ENCODE measurements around the gene VAX1.

VAX1 gene

DNA sequence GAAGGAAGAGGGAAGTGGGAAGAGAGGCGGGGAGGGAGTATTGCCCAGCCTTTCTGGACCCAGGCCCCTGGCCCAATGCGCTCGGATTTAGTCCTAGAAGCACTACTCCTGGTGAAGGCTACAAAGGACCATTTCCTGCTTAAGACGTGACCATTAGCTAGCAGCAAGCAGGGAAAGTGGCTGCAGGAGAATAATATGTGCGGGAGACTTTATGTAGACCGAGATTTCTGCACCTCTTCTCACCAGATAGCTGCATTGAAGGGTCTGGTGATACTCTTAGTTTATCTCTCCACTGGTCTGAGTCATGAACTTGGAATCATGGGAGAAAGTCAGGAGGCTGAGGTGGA is 3.1 kb downstream of the VAX1 start:
- Histone ChIP-seq H3K23ac (ENCODE audit: low read length) (no peak overlapping the region), H3K4me3 (ENCODE audit: low read length) (no peak overlapping the region), H4K5ac (ENCODE audit: low read length) (no peak overlapping the region), H3K4me1 (ENCODE audit: control insufficient read depth, low read depth, low read length) (peaks cover 8% of the 10 kb centered on the region), H3K36me3 (ENCODE audit: control insufficient read depth, insufficient read depth, low read length) (no peaks in the 10 kb centered on the region), H3K27me3 (ENCODE audit: insufficient read depth, low read length, poor library complexity) (peaks cover 54% of the 10 kb centered on the region), H3K79me2 (ENCODE audit: control insufficient read depth, insufficient read depth, low read length) (no peaks in the 10 kb centered on the region), H3K56ac (ENCODE audit: low read length) (peak overlapping the region; percentile 56), H3K79me1 (ENCODE audit: low read length) (no peaks in the 10 kb centered on the region), H3K4ac (ENCODE audit: low read depth, low read length) (no peak overlapping the region), H3K18ac (ENCODE audit: low read length) (no peak overlapping the region), H2BK5ac (ENCODE audit: low read length) (no peak overlapping the region), H2BK120ac (ENCODE audit: low read depth, low read length) (no peak overlapping the region), H2AK5ac (ENCODE audit: low read length) (no peak overlapping the region), H3K27ac (ENCODE audit: low read depth, low read length) (no peak overlapping the region), H4K8ac (ENCODE audit: low read depth, low read length) (no peak overlapping the region), H3K9ac (ENCODE audit: low read length) (no peak overlapping the region), H3K4me2 (ENCODE audit: low read length) (peak overlapping the region; percentile 78), H2BK15ac (replicated peaks; ENCODE audit: low read depth) (no peak overlapping the region)
- peak; percentile 55 for DNase-seq
- no CpG with 5 or more reads among the region's 6 CpGs for WGBS (ENCODE audit: extremely low coverage, insufficient coverage, low lambda C conversion rate)

DNA sequence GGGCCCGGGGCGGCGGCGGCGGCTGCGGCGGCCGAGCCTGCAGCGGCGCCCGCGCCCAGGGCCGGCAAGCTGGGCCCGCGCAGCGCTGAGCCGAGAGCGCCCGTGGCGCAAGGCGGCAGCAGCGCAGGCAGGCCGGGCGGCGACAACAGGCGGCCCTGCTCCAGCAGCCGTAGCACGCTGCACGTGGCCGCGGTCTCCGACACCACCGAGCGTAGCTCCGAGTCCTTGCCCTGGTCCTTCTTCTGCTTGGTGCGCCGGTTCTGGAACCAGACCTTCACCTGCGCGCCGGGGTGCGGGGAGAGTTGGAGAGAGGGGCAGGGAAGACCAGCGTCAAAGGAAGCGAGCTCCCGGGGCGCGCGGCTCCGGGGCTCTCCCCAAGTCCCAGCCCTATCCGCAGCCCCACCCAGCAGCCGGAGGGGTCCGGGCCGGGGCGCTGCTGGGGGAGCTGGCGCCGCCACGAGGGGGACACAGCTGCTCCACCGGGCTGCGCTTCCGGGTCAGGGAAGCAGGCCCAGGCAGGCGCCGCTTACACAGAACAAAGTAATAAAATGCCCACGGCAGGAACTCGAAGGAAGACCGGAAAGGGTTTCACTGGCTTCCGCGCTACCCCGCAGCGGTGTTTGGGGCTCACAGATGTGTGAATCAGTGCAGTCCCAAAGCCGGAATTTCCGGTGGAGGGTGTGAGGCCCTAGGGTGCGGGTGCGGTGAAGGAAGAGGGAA is 3.6 kb downstream of the VAX1 start:
- no peak overlapping the region for H3K4me3 ChIP-seq (ENCODE audit: low read length)
- no peak overlapping the region for H3K23ac ChIP-seq (ENCODE audit: low read length)
- H3K27me3 ChIP-seq (ENCODE audit: insufficient read depth, low read length, poor library complexity) = peaks cover 54% of the 10 kb centered on the region
- H4K5ac ChIP-seq (ENCODE audit: low read length) = no peak overlapping the region
- peak overlapping the region; percentile 59 for H3K9ac ChIP-seq (ENCODE audit: low read length)
- H4K8ac ChIP-seq (ENCODE audit: low read depth, low read length) = no peak overlapping the region
- H3K79me1 ChIP-seq (ENCODE audit: low read length) = no peaks in the 10 kb centered on the region
- H2BK120ac ChIP-seq (ENCODE audit: low read depth, low read length) = no peak overlapping the region
- peak; percentile 66 for DNase-seq
- WGBS (ENCODE audit: extremely low coverage, insufficient coverage, low lambda C conversion rate) = no CpG with 5 or more reads among the region's 72 CpGs
- no peak overlapping the region for H2BK5ac ChIP-seq (ENCODE audit: low read length)
- peak overlapping the region; percentile 88 for H3K56ac ChIP-seq (ENCODE audit: low read length)
- H3K4me2 ChIP-seq (ENCODE audit: low read length) = peak overlapping the region; percentile 78
- no peak overlapping the region for H2AK5ac ChIP-seq (ENCODE audit: low read length)
- H3K79me2 ChIP-seq (ENCODE audit: control insufficient read depth, insufficient read depth, low read length) = no peaks in the 10 kb centered on the region
- no peak overlapping the region for H2BK15ac ChIP-seq (replicated peaks; ENCODE audit: low read depth)
- no peaks in the 10 kb centered on the region for H3K36me3 ChIP-seq (ENCODE audit: control insufficient read depth, insufficient read depth, low read length)
- peaks cover 8% of the 10 kb centered on the region for H3K4me1 ChIP-seq (ENCODE audit: control insufficient read depth, low read depth, low read length)
- H3K4ac ChIP-seq (ENCODE audit: low read depth, low read length) = peak overlapping the region; percentile 50
- no peak overlapping the region for H3K27ac ChIP-seq (ENCODE audit: low read depth, low read length)
- peak overlapping the region; percentile 55 for H3K18ac ChIP-seq (ENCODE audit: low read length)

DNA sequence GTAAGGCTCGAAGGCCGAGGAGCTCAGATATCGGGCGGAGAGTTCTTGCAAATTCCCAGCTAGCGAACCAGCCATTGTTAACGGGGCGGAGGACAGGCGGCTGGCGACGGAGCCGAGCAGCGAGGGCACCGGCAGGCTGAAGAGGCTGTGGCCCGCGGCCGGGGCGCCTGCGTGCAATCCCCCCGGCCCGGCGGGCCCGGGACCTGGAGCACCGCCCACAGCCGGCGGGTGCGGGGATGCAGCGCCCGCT is 4.1 kb downstream of the VAX1 start:
- no peaks in the 10 kb centered on the region for H3K79me1 ChIP-seq (ENCODE audit: low read length)
- H2AK5ac ChIP-seq (ENCODE audit: low read length) = no peak overlapping the region
- peaks cover 56% of the 10 kb centered on the region for H3K27me3 ChIP-seq (ENCODE audit: insufficient read depth, low read length, poor library complexity)
- peak overlapping the region; percentile 40 for H3K9ac ChIP-seq (ENCODE audit: low read length)
- H4K5ac ChIP-seq (ENCODE audit: low read length) = no peak overlapping the region
- peak overlapping the region; percentile 29 for H3K4me2 ChIP-seq (ENCODE audit: low read length)
- H2BK120ac ChIP-seq (ENCODE audit: low read depth, low read length) = no peak overlapping the region
- H3K36me3 ChIP-seq (ENCODE audit: control insufficient read depth, insufficient read depth, low read length) = no peaks in the 10 kb centered on the region
- peak overlapping the region; percentile 49 for H3K56ac ChIP-seq (ENCODE audit: low read length)
- H3K4ac ChIP-seq (ENCODE audit: low read depth, low read length) = no peak overlapping the region
- peak; percentile 41 for DNase-seq
- no peak overlapping the region for H4K8ac ChIP-seq (ENCODE audit: low read depth, low read length)
- no peak overlapping the region for H3K4me3 ChIP-seq (ENCODE audit: low read length)
- H2BK5ac ChIP-seq (ENCODE audit: low read length) = no peak overlapping the region
- peaks cover 8% of the 10 kb centered on the region for H3K4me1 ChIP-seq (ENCODE audit: control insufficient read depth, low read depth, low read length)
- H3K23ac ChIP-seq (ENCODE audit: low read length) = no peak overlapping the region
- no peak overlapping the region for H3K27ac ChIP-seq (ENCODE audit: low read depth, low read length)
- peak overlapping the region; percentile 55 for H3K18ac ChIP-seq (ENCODE audit: low read length)
- no peak overlapping the region for H2BK15ac ChIP-seq (replicated peaks; ENCODE audit: low read depth)
- no CpG with 5 or more reads among the region's 28 CpGs for WGBS (ENCODE audit: extremely low coverage, insufficient coverage, low lambda C conversion rate)
- H3K79me2 ChIP-seq (ENCODE audit: control insufficient read depth, insufficient read depth, low read length) = no peaks in the 10 kb centered on the region

DNA sequence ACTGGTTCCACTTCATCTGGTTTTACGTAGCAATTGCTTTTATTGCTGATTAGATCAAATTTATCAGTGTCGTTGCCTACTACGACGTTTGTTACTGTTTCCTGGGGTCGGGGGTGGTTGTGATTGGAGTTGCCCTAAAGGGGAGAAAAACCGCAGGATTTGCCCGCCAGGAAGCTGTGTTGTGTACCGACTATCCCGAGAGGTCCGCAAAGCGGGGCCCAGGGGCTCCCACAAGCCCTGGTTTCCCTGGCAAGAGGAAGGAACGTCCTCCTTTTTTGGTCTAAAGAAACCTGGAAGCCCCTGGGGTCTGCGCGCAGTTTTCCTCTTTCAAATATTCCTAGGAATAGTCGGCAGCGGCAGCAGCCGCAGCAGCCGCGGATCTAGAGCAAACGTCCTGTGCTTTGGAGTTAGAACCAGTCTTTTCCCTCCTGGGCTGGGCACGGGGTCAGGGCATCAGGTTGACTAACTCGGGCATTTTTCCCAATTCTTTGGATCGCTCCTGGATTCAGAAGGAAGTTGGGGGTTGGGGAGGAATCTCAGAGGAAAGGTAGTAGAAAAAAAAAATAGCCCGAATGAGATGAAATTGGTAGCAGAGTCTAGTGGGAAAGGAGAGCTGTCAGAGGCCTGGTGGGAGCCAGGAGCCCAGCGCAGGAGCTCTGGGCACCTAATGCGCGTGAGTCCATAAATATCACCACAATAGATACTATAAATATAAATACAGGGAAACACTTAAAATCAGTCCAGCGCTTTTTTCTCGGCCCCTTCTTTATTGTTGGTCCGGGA is 4.6 kb downstream of the VAX1 start:
- Histone ChIP-seq H3K79me1 (ENCODE audit: low read length) (no peaks in the 10 kb centered on the region), H3K4ac (ENCODE audit: low read depth, low read length) (no peak overlapping the region), H3K56ac (ENCODE audit: low read length) (peak overlapping the region; percentile 49), H2BK120ac (ENCODE audit: low read depth, low read length) (no peak overlapping the region), H2BK15ac (replicated peaks; ENCODE audit: low read depth) (no peak overlapping the region), H3K4me1 (ENCODE audit: control insufficient read depth, low read depth, low read length) (peaks cover 8% of the 10 kb centered on the region), H3K9ac (ENCODE audit: low read length) (no peak overlapping the region), H3K27ac (ENCODE audit: low read depth, low read length) (no peak overlapping the region), H3K4me3 (ENCODE audit: low read length) (no peak overlapping the region), H3K23ac (ENCODE audit: low read length) (no peak overlapping the region), H2BK5ac (ENCODE audit: low read length) (no peak overlapping the region), H4K5ac (ENCODE audit: low read length) (no peak overlapping the region), H4K8ac (ENCODE audit: low read depth, low read length) (no peak overlapping the region), H2AK5ac (ENCODE audit: low read length) (no peak overlapping the region), H3K18ac (ENCODE audit: low read length) (peak overlapping the region; percentile 55), H3K79me2 (ENCODE audit: control insufficient read depth, insufficient read depth, low read length) (no peaks in the 10 kb centered on the region), H3K4me2 (ENCODE audit: low read length) (peak overlapping the region; percentile 29), H3K36me3 (ENCODE audit: control insufficient read depth, insufficient read depth, low read length) (no peaks in the 10 kb centered on the region), H3K27me3 (ENCODE audit: insufficient read depth, low read length, poor library complexity) (peaks cover 56% of the 10 kb centered on the region)
- no CpG with 5 or more reads among the region's 30 CpGs for WGBS (ENCODE audit: extremely low coverage, insufficient coverage, low lambda C conversion rate)
- peak; percentile 50 for DNase-seq

DNA sequence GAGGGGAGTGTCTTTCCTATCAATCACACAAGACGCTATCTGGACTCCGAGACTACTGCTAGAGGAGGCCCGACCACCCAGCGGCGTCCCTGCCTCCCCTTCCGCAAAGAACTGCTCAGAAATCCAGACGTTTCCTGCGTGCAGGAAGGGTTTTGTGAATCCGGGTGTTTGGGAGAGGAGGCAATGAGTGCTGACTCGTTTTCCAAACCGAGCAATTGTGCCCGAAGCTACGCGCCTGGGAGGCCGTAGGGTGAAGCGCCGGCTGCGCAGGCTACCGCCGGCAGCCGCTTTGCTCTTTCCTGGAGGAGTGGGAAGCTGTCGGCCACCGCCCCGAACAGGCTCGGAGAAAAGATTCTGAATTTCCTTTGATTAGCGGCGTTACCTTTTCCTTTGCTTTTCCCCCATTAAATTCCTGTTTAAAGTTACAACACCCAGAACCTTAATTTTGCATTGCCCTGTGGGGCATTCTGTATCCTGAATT is 5.3 kb downstream of the VAX1 start:
- no peak overlapping the region for H3K27ac ChIP-seq (ENCODE audit: low read depth, low read length)
- H3K18ac ChIP-seq (ENCODE audit: low read length) = no peak overlapping the region
- H3K23ac ChIP-seq (ENCODE audit: low read length) = no peak overlapping the region
- peak overlapping the region; percentile 9 for H3K4me2 ChIP-seq (ENCODE audit: low read length)
- no peak overlapping the region for H3K4ac ChIP-seq (ENCODE audit: low read depth, low read length)
- no peak overlapping the region for H2BK5ac ChIP-seq (ENCODE audit: low read length)
- H3K79me1 ChIP-seq (ENCODE audit: low read length) = no peaks in the 10 kb centered on the region
- no peak overlapping the region for H4K5ac ChIP-seq (ENCODE audit: low read length)
- peak overlapping the region; percentile 78 for H3K56ac ChIP-seq (ENCODE audit: low read length)
- no peaks in the 10 kb centered on the region for H3K79me2 ChIP-seq (ENCODE audit: control insufficient read depth, insufficient read depth, low read length)
- peak; percentile 60 for DNase-seq
- H3K27me3 ChIP-seq (ENCODE audit: insufficient read depth, low read length, poor library complexity) = peaks cover 51% of the 10 kb centered on the region
- H3K4me3 ChIP-seq (ENCODE audit: low read length) = no peak overlapping the region
- no peaks in the 10 kb centered on the region for H3K36me3 ChIP-seq (ENCODE audit: control insufficient read depth, insufficient read depth, low read length)
- H2AK5ac ChIP-seq (ENCODE audit: low read length) = no peak overlapping the region
- no peak overlapping the region for H4K8ac ChIP-seq (ENCODE audit: low read depth, low read length)
- peak overlapping the region; percentile 8 for H3K9ac ChIP-seq (ENCODE audit: low read length)
- H2BK120ac ChIP-seq (ENCODE audit: low read depth, low read length) = no peak overlapping the region
- no CpG with 5 or more reads among the region's 27 CpGs for WGBS (ENCODE audit: extremely low coverage, insufficient coverage, low lambda C conversion rate)
- no peak overlapping the region for H2BK15ac ChIP-seq (replicated peaks; ENCODE audit: low read depth)
- H3K4me1 ChIP-seq (ENCODE audit: control insufficient read depth, low read depth, low read length) = peaks cover 8% of the 10 kb centered on the region

All from mesendoderm (in vitro differentiated cells).